RCC 7860 (cell line): ENCODE measurements around the gene NUDT9.
"Not testable (repeated sequence)": the region's sequence is repeated elsewhere in the genome, so short reads cannot be mapped to it uniquely, and the experiment has no call there.

Source experiments
- DNase-seq: peaks from one replicate; pipeline ENCODE4 v3.0.0-alpha.2; 2015; ENCODE audit warnings: low spot score
- FAIRE-seq: peaks from 2 replicates; lab custom pipeline; 2012; peaks lifted over from hg19 to GRCh38; lab: Jason Lieb, UNC

NUDT9 gene

DNA sequence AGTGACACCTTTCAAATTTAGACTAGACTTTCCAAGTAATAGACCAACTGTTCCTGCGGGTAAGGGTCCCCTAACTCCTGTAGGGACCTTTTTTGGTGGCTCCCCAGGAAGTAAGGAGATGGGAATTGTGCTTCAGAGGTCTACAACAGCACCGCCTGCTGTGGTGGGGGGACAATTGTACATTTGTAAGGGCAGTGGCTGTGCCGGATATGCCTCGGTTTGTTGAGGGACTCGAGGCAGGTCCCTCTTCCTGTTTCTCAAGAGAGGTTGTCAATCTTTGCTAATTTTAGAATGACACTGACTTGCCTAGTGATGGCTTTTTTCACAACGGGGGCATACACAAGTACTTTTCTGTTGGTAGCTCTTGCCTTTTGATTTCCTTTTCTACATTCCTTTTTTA lies 15.9 kb upstream of the NUDT9 start:
- FAIRE-seq, result no peak
- no peak for DNase-seq

DNA sequence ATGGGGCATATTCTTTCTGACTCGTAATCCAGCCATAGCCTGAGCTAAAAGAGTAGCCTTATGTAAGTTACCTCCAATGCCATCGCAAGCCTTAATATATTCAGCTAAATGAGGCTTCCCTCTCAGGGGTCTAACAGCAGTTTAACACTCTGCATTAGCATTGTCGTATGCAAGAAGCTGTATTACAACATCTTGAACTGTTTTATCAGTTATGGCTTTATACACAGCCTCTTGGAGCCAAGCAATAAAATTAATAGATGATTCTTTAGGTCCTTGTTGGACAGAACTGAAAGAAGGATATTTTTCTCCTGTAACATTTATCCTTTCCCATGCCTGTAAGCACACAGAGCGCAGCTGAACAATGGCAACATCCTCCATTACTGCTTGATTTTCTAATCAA lies 15.5 kb upstream of the NUDT9 start:
- not testable (repeated sequence) for FAIRE-seq, DNase-seq

DNA sequence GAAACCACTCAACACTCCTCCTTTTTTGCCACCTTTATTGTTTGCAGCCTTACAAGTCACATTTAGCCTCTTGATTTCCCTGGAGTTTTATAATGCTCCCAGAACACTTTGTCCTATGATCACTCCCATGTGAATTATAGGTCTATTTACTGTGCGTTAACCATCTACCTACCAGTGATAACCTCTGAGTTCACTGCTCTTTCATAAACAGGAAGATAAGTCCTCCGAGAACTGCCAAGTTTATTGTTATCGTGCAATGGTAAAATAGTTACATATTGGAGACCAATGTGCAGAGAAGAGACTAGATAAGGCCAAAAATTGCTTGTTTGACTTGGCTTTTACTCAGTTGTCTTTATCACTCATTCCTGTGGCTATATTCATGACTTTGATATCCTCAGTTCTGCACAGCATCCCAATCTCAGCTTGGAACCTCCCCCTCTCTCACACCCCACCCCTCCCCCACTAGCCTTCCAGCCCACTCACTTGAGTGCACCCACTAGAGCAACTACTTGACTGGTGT lies 12.9 kb upstream of the NUDT9 start:
- FAIRE-seq (no peak), DNase-seq (no peak)

DNA sequence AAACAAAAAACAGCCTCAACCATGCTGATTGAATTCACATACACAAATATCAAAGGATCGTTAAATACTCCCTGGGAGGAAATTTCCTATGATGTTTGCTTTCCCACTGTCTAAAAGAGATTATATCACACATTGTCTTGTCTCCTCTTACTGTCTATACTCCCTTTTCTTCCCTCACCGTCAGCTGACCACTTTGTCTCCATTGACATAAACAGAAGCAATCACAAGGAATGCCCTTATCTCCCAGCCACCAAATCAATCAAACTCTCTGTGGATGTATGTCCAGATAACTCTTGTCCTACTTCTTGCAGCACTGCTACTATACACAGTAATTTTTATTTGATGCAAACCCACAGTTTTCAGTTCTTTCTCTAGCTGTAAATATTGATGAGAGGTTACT lies 12.2 kb upstream of the NUDT9 start:
- no peak for FAIRE-seq

DNA sequence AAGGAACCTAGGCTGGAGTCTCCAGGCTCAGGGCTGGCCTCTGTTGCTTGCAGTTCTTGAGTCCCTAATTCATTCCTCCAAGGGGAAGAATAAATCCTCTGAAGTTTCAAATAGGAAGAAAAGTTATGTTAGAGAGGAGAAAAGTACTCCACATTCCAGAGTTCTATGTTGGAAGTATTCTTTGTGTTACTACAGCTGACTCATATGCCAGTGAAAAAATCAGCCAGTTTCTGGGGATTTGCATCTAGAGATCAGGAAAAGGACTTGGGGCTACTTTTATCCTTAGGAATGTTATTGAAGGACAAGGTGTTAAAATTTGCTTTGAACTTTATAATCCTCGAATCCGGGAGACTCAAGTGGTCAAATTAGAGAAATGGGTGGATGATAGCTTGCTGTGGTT lies 11.7 kb upstream of the NUDT9 start:
- FAIRE-seq, result no peak
- no peak for DNase-seq

More for the DNA sequence above, 12.2 kb upstream of the NUDT9 start:
- DNase-seq, result no peak

DNA sequence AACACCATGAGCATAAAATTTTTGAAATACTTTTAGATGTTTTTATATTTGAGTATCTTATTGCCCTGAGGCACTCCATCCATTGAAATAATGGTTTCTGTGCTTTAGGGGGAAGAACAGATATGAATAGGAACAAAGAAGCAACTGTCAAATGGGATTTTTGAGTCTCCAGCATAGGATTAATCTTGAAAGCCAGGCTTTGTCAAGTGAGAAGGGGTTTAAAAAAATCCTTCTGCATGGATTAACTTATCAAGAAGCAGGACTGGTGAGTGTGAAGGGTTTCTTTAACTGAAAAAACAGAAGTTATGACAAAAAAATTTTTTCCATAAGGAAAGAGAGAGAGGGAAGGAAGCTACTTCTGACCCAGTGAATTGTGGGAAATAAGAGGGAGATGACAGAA lies 7.6 kb upstream of the NUDT9 start:
- no peak for DNase-seq
- no peak for FAIRE-seq

DNA sequence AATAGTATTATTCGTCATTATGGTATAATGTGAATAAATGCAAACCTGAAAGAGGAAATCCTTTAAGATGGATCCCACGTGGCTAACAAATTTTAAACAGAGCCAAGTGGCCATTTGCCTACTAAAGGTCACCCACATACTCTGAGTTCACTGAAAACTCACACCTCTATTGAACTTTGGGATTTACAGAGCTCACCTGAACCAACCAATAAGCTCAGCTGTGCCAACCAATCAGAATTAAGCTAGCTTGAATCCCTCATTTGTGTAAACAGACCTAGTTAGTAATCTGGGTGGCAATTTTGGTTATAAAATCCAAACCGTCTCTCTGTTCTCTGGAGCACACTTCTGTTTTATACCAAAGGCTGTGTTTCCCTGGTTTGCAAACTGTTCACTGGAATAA lies 5.4 kb upstream of the NUDT9 start:
- no peak for DNase-seq
- FAIRE-seq, result no peak

DNA sequence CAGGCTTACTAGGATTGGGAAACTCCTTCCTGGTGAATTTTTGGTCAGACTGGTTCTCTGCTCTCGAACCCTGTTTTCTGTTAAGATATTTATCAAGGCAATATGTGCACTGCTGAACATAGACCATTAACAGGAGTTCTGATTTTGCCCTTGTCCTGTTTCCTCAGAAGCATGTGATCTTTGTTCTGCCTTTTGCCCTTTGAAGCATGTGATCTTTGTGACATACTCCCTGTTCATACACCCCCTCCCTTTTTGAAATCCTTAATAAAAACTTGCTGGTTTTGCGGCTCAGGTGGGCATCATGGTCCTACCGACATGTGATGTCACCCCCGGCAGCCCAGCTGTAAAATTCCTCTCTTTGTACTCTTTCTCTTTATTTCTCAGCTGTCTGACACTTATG lies 4.0 kb upstream of the NUDT9 start:
- not testable (repeated sequence) for FAIRE-seq, DNase-seq

DNA sequence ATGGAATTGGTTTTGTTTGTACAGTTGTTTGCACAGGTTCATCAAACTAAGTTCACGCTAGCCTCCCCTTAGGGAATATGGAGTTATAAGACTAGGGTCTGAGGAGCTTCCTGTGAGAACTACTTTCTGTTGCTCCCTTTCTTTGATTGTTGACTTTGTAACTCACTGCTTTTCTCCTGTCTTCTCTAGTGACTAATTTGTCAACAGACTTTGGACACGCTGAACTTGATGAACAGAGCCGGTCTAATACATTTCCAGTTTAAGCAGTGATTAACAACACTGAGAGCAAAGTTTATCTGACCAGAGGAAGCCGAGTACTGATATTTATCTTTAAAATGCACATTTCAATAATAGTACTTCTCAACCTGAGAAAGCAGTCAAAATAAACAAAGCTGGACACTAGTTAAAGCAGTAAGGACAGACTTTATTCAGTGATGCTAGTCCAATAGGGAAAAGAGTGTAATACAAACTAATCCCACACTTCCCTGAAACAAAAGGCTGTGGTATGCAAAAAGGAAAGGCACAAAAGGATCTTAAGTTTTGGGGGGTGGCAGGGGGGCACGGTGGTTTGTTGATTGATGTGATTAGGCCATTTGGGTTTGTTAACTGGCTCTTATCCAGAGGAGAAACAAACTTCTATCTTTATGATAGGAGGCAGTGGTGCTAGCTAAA lies 2.7 kb upstream of the NUDT9 start:
- DNase-seq, result no peak
- no peak for FAIRE-seq

DNA sequence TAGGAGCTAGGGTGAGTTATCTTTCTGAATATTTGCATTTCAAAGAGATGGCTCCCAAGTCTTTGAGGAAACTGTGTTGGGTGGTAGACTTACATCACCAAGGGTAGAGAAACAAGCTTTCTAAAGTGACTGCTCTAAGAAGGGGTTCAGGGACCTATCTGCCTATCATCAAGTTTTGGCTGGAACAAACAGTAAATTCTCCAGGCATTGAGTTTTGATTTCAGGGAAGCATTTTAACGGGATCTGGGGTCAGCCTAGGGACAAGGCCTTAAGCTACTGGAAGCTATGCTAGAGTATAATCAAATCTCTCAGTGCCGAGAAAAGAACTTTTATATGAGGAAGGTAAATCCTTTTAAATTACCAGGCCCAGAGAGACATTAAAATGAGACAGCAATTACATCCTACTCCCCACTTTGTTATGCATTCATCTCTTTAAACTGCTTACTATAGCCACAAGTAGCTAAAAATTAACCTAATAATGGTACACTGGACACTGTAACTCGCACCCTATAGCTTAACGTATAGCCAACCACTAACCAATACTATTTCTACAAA lies 2.0 kb upstream of the NUDT9 start:
- DNase-seq (no peak), FAIRE-seq (no peak)

DNA sequence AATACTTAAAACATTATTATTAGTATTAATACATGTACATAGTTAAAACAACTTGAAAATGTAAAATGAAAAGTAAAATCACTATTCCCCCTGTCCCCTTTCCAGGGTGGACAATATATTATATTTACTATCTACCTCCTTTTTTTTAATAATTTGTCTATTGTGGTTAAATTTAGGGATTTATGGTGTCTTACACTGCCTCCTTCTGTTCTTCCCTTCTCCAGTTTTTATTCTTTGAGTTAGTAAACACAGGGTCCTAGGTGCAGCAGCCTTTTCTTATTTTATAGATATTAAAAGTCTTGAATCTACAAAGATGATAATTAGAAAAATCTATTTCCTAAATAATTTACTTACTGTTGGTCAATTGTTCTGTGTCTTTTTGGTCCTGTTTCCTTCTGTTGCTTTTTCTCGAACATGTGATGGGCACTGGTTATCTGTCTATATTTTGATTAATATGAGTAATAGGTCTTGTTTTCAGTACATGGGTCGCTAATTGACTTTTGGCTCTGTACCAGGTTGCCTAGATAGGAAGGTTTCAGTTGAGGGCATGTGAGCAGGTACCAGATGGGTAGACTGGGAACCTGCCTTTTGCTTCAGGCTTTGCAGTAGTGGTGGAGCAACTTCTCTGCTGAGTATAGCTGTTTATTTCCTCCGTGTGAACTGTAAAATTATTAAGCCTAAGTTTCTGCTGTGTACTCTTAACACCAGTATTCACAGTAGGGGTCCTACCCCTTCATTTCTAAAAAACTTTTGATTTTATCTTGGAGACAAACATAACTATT lies 1.1 kb downstream of the NUDT9 start:
- FAIRE-seq, result no peak
- no peak for DNase-seq

DNA sequence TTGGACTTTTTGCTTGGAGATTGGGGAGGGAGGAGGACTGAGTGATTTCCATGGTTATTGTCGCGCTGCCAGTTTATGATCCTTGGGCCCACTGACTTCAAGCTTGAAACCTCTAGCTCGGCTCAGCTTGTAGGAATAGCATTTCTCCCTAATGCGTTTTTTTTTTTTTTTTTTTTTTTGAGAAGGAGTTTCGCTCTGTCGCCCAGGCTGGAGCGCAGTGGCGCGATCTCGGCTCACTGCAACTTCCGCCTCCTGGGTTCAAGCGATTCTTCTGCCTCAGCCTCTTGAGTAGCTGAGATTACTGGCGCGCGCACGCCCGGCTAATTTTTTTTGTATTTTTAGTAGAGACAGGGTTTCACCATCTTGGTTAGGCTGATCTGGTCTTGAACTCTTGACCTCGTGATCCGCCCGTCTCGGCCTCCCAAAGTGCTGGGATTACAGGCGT lies 1.7 kb downstream of the NUDT9 start:
- not testable (repeated sequence) for DNase-seq, FAIRE-seq

DNA sequence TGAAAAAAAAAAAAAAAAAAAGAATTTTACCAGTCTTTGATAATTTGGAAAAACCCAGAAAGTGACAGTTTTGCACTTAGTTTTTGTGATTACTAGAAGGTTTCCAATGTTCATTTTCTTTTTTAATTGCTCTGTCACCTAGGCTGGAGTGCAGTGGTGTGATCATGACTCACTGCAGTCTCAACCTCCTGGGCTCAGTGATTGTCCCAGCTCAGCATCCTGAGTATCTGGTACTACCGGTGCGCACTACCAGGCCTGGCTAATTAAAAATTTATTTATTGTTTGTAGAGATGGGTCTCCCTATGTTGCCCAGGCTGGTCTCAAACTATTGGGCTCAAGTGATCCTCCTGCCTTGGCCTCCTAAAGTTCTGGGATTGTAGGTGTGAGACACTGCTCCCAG lies 3.3 kb downstream of the NUDT9 start:
- no peak for FAIRE-seq
- peak; percentile 24 for DNase-seq

DNA sequence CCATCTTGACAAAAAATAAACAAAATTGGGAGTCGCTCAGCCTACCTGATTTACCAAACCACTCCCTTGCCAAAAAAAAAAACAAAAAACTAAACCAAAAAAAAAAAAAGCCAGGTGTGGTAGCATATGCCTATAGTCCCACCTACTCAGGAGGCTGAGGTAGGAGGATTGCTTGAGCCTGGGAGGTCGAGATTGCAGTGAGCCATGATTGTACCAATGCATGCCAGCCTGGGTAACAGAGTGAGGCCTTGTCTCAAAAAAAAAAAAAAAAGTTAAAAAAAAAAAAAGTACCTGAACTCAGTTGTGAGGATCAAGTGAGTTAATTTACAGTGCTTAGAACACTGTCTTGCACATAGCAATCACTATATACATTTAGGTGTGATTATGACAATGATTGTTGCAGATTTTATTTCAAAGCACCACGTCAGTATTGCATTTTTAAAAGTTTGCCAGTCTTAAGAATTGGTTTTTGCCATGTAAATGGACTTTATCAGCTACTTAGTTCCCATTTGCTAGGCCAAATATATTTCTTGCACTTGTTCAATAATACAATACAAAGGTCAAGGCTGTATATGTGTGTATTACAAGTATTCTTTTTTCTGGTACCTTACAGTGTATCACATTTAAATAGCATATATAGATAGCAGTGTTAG lies 4.6 kb downstream of the NUDT9 start:
- no peak for FAIRE-seq
- DNase-seq, result no peak

DNA sequence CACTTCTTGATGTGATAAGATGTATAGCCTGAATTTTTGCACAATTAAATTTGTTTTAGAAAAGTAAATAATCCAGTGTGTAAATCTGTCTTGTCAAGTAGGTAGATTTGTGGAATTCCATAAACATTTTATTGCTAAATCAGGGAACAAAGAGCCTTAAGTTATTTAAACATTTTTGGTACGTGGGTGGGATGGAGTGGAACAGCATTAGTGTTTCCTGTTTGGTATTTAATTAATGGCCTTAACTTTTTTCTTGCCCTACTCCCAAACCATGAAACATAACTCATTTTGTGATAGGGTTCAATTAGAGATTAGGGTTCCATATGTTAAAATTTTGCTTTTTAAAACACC lies 5.1 kb downstream of the NUDT9 start:
- DNase-seq (no peak), FAIRE-seq (no peak)

DNA sequence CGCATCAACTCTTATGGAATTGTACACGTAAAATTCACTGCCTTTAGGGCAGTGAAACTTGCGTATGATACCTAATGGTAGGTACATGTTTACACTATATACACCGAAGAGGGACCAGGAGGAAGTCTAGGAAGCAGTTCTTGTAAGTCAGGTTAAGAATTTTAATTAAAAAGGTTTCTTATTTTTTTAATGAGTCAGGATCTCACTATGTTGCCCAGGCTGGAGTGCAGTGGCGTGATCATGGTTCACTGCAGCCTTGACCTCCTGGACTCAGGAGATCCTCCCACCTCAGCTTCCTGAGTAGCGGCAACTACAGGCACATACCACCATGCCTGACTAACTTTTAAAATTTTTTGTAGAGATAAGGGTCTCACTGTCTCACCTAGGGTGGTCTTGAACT lies 6.6 kb downstream of the NUDT9 start:
- DNase-seq, result no peak
- FAIRE-seq, result no peak

DNA sequence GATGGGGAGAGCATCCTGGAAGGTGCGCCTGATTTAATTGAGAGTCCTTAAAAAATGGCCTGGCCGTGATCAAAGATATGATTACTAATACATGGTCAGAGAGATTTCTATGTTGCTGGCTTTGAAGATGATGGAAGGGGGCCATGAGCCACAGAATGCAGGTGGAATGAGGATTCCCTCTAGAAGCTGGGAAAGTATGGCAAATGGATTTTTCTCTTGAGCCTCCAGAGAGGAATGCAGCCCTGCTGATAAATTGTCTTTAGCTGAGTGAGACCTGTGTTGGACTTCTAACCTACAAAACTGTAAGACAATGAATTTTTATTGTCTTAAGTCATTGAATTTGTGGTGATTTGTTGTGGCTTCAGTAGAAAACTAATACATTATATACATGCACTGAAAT lies 7.7 kb downstream of the NUDT9 start:
- DNase-seq (no peak), FAIRE-seq (no peak)

DNA sequence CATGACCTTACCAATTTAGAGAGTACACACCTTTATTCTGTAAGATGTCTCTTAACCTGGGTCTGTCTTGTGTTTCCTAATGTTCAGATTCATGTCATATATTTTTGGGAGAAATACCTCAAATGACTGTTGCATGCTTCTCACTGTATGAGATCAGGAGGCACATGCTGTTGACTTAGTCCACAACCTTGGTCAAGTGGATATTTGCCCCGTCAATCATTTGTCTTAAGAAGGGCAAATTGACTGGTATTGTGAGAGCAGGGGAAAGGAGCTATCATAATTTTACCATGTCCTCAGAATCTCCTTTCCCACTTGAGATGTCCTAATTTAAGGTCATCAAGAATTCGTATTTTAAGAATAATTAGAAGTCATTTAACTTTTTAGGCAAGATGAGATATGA lies 11.0 kb downstream of the NUDT9 start:
- FAIRE-seq (no peak), DNase-seq (no peak)

DNA sequence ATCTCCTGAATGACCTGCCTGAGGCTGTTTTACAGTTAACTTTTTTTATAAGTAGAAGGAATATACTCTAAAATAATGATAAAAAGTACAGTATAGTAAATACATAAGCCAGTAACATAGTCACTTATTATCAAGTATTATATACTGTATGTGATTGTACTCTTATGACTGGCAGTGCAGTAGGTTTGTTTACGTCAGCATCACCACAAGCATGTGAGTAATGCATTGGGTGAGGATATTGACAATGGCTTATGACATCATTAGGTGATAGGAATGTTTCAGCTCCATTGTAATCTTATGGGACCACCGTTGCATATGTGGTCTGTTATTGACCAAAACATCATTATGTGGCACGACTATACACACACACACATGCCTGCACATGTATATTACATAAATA lies 20.5 kb downstream of the NUDT9 start:
- DNase-seq (no peak), FAIRE-seq (no peak)

DNA sequence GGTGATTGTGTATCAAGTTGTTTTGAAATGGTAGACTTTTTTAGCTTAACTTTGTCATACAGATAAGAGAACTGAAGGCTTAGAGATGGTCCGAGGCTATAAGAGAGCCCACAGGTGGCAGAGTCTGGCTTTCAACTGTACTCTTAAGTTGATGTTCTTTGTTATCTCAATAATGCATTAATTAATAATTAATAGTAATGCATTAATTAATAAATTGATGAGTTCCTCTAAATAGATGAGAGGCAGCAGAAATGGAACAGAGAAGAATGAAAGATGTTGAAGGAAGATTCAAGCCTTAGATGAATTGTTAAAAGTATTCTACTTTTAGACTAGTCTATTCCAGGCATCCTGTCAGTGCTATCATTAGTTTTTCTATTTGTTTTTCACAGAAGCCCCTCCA lies 22.4 kb downstream of the NUDT9 start:
- no peak for DNase-seq
- no peak for FAIRE-seq

DNA sequence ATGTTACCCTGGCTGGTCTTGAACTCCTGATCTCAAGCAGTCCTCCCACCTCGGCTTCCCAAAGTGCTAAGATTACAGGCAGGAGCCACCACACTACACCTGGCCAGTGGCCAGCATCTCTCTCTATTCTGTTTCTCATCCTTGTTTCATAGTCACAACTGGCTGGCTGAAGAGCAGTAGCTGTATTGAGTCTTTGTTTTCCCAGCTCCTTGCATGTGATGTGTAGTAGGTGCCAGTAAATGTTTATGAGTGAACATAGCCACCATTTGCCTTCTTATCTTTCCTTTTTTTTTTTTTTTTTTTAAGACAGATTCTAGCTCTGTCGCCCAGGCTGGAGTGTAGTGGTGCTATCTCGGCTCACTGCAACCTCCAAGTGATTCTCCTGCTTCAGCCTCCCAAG lies 23.6 kb downstream of the NUDT9 start:
- FAIRE-seq (no peak), DNase-seq (no peak)

DNA sequence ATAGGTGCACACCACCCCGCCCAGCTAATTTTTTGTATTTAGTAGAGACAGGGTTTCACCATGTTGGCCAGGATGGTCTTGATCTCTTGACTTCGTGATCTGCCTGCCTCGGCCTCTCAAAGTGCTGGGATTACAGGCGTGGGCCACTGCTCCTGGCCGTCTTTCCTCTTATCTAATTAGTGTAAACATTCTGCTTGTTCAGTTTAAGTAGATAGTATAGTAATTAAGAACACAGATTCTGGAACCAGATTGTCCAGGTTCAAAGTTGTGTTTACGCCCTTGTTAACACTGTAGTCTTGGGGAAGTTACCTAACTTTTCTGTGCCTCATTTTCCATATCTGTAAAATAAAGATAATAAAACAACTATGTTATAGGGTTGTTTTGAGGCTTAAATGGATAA lies 24.0 kb downstream of the NUDT9 start:
- FAIRE-seq, DNase-seq: not testable (repeated sequence)
